ENCODE measurements around the gene ZBTB20.

Gene ZBTB20

DNA sequence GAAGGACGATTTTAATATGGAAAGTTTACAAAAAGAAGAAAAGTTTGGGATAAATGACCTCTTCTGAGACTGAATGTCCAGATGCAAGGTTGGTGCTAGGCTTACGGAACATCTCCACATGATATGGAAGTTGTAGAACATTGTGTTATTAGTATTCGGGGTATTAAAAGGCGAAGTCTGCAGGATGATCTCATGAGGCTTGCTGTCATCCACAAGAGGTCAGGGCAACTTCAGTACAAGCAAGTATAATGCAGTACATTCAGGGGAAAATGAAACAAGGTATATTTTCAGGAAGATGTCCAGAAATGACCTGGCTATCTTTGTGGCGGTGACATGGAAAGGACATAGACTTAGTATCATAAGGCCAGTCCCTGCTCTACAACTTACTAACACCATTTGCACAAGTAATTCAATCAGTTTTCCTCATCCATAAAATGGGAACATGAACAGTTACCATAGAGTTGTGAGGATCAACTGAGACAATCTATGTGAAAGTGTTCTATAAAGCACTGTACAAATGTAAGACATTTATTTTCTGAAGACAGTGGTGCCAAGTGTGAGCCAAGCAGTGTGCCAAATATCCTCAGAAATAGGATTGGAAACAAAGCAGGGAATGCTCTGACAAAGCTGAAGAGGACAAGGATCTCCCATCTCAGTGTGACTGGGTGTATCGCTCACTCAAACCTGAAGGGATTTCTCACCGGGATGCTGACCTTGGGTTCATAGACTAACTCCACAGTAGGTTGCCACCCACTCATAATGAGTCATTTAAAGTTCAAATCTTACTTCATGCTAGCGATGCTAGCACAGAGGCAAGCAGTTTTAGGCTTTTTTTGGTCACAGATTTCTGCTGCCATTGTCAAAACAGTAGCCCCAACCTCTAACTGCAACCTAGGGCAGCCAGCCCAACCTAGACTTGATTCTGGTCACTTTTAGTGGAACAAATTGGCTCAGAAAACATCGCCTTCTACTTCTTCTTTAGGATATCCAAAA lies 735.0 kb downstream of the ZBTB20 start:
- DNase-seq (ENCODE audit: low read depth, low spot score), result peak; percentile 50

DNA sequence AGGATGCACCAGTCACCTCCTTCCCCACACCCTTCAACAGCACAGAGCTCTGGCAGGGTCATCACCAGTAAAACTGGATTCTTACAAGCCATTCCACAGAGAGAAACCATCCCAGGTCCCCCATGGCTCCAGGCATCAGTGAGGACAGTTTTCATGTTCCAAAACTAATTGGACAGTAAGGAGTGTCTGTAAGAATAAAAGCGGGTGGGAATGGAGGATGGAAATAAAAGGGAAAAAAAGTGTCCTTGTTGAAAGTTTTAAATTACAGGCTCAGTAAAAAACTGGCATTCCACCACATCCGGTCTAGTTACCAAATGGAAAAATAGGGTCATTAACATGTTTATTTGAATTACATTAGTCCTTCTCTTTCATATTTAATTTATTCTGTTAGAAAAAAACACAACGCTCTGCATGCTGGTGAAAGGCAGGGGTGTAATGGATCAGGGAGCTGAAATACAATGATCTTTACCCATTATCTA lies 735.9 kb downstream of the ZBTB20 start:
- peak; percentile 68 for DNase-seq (ENCODE audit: low read depth, low spot score)

DNA sequence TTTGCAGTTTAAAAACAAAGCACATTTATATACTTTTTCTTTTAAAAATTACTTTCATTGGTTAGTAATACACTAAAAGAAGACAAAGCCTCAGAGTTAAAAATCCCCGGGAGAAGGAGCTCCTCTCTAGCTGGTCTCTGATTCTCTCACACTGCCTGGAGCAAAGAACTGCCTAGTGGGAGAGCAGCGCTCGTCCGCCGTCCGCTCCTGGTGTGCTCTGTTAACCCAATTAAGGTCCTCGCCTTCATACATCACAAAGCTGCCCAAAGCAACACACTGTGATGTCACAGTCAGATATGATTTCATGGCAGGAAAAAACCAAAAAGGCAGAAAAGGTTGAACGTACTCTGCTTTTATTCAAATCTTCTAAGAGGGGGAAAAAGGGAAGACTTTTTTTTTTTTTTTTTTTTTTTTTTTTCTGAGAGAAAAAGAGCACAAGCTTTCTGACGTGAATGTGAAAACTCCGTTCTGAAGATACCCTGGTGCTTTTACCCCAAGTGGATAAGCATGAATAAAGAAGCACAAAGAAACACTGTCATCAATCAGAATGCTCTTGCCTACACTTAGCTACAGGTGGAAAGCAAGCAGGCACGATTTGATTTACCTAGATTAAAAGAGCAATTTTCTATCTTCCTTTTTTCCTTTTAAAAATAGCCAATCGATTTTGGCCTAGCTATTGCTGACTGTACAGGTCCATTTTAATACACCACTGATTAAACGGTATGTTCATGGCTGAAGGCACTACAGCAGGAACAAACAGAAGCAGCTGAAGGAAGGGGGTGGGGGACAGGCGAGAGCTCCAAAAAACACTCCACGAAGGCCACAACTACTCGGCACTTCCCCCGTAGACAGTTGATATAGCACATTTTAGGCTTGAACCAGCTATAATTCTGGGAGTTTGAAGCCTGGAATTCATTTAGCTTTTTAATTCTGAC lies 738.1 kb downstream of the ZBTB20 start:
- DNase-seq (ENCODE audit: low read depth, low spot score), result peak; percentile 62

DNA sequence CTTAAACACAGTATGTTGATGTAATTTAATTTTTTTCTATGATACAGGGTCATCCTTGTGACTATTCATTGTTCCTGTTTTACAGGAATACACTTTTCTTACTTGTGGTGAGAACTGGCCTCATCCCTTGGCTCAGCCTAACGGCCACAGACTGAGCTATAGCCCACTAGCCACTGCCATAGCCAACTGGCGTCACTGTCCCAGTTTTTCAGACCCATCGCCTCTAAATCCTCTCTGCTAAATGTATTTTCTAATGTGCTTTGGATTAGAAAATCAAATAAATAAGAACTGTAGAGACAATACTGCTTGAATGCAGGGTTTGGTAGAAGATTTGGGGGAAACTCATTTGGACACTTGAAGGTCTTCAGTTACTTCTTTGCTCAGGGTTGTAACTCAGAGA lies 740.2 kb downstream of the ZBTB20 start:
- DNase-seq (ENCODE audit: low read depth, low spot score), result no peak

DNA sequence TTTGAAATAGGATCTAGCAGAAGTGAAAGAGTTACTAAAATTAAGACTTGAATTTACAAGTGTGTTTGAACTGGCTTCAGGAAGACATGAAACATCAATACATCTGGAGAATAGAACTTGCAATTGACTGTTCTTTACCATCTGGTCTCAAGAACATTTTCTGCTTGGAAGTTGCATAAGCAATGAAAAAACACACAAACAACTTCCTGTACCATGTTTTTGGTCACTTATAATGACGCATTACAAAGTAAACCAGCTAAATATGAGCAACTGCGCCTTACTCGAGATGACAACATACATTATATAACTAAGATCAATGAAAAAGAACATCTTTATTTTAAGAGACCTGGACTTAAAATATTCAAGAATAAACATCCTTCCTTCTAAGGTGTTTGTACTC lies 740.8 kb downstream of the ZBTB20 start:
- no peak for DNase-seq (ENCODE audit: low read depth, low spot score)

DNA sequence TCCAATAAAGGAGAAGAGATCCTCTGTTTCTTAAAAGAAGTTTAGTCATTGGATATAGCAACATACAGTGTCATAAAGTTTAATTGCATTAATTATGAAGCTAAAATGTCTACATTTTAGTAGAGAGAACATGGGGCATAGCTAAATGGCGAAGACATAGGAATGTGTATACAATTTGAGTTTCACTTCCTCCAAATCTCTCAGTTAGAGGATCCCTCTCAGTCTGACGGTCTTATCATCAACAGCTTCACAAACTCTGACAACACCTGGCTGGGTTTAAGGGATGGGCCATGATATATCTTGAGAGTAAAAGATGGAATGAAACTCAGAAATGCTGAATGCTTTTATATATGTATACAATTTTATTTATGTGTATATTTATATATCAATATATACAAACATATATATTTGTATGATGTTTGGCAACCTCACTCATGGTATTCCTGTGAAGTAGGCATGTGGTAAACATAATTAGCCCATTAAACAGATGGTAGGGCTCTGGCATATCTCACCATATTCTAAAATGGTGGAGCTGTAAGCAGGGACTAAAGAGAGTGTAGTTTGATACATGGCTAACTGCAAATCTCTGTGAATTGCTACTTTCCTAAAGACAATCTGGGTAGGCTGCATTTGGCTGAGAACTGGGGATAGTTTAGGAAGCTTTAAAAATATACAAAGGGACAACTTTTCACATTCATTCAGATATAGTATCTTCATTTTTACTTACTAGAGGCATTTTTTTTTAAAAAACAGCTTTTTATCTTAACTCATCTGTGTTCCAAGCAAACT lies 741.7 kb downstream of the ZBTB20 start:
- no peak for DNase-seq (ENCODE audit: low read depth, low spot score)

DNA sequence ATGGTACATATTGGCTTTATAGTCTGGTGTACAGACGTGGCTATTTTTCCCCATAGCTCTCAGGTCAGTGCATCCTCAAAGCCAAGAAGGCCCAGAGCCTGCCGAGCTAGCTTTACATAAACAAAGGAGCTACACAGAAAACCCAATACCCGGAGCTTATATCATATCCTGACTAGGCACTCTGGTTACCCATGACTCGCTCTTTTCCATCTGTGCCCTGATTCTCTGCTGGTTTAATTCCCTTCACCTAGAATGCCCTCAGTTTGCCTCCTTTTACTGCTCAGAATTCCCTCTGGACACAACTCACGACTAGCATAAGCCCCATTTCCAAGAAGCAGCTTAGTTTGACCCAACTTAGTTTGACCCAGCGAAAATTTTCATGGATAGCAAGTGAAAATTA lies 742.5 kb downstream of the ZBTB20 start:
- no peak for DNase-seq (ENCODE audit: low read depth, low spot score)

DNA sequence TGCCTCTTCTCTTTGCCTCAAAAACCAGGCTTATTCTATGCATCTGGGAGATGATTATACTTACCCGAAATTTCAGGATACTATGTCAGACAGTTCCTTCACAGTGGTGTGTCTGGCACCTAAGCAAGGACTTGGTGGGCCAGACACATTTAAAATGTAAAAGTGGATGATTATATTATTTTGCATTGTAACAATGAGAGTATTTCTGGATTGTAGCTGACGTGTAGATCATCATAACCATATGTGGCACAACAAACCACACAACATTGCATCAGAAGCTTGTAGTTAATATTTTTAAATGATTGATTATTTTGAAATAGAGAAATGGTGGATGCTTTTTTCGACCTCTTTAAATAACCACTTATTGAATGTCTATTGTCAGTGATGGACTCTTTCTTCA lies 744.2 kb downstream of the ZBTB20 start:
- DNase-seq (ENCODE audit: low read depth, low spot score), result no peak

DNA sequence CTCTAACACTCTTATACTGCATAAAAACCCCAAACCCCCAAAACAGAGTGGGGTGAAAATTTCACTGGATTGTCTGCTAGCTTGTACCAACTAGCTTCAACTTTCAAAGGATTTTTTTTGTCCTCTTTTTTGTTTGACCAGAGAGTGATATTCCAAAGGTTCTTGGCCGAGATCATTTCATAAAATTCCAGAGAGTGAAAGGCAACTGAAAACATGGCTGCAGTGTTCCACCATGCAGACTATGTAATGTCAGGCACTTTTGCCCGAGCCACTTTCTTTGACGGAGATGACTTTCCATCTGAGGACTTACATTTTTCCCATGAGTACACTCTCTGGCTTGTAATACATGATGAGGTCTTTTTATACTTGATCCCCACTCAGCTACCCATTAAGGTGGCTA lies 745.7 kb downstream of the ZBTB20 start:
- DNase-seq (ENCODE audit: low read depth, low spot score), result no peak

DNA sequence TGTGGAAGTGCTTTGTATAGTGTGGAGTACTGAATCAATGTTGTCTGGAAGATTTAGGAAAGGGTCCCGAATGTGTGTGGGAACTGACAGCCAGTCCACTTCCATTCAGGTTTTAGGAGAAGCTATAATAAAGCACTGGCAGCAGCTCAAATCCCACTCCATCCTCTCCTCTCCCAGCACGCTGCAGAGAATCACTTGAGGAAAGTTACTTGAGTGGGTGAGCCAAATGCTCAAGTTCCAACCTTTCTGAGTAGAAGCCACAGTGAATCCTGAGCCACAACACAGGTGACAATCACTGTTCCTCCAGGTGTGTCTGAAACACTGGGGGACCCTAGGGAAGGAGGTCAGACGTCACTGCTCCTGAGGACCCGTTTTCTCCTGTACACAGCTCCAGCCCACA lies 746.7 kb downstream of the ZBTB20 start:
- DNase-seq (ENCODE audit: low read depth, low spot score), result no peak

DNA sequence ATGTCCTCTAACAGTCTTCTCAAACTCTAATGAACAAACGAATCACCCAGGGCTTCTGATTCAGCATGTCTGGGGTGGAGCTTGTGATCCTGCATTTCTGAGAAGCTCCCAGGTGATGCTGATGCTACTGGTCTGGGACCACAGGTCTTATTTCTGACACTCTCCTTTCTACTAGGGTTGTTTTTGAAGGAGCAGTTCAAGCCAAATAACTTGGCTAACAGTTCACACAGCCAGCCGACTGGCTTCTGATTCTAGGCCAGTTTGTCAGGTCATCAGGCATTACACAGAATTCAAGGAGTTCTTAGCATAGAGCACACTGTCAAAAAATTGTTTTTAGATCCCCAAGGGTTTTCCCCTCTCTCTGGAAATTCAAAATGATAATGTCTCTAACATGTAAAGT lies 752.5 kb downstream of the ZBTB20 start:
- DNase-seq (ENCODE audit: low read depth, low spot score), result no peak

DNA sequence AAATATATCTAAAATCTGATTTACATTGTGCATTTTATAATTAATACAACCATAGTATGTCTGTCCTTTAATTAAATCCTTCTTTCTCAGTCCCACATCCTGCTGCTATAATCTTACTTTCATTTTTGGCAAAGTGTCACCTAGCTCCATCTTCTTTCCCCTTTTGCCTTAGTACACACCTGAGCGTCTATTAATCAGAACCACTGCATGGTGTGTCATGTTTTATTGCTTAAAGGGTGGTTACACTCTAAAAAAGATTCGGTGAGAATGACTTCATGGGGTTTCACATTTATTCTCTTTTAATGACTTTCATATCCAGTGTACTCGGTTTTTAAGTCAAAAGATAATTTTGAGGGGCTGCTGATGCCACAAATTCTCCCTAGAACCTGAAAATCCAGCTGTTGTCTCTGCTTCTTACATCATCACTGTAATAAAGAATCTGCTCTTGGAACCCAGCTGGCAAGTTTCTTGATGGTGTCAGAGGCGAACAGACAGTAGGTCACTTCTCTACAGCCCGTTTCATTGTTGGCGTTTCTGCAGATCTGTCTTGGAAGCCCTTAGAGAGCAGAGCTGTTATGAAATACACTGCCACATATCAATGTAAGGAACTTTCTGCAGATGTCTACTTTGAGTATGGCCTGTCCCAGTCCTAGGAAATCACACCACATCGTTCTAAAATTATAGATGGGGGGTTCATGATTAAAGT lies 753.6 kb downstream of the ZBTB20 start:
- no peak for DNase-seq (ENCODE audit: low read depth, low spot score)

DNA sequence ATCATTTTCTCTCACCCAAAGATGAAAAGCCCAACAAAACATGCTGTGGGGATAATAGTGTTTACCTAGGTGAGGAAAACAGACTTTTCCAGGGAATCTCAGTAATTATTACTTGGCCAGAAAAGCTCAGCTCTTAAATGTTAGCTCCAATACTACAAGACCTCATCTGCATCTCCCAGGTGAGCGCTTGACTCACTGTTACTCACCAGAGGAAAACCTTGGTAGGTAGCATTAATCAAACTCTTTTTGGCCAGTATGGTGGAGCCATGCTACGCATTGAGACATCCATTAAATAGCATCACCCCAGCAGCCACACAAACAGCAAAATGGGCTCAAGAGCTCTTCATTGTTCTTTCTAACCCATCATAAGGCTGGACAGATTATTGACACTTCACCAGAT lies 754.3 kb downstream of the ZBTB20 start:
- DNase-seq (ENCODE audit: low read depth, low spot score), result no peak

DNA sequence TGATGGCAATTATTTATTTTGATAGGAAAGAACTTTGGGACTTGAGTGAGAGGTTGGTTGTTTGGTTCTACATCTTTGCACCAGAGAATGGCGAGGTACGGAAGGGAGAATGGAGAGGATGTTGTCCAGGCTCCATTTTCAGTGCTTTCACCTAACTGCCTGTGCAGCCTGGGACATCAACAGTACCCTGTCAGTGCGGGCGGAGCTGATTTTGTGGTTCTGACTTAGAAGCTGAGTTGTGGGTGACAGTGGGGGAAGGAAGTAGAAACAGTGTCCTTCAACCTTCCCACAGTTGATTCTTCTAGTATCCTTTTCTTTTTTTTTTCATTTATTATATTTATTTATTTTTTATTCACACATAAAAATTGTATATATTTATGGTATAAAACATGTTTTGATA lies 757.9 kb downstream of the ZBTB20 start:
- DNase-seq (ENCODE audit: low read depth, low spot score), result no peak

DNA sequence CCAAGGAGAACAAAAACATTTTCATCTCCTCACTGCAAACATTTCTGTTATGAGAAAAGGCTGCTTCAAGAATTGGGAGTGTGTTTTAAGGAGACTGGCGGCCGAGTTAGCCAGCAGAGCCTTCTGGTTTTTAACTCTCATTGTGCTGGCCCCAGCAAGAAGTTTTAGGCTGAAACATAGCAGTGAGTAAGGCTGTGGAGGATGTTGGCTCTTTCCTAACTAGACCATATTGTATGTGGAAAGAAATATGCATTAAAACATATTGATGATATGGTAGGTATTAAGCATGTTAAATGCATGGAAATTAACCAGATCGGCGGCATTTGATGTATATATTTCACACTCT lies 762.6 kb downstream of the ZBTB20 start:
- no peak for DNase-seq (ENCODE audit: low read depth, low spot score)

DNA sequence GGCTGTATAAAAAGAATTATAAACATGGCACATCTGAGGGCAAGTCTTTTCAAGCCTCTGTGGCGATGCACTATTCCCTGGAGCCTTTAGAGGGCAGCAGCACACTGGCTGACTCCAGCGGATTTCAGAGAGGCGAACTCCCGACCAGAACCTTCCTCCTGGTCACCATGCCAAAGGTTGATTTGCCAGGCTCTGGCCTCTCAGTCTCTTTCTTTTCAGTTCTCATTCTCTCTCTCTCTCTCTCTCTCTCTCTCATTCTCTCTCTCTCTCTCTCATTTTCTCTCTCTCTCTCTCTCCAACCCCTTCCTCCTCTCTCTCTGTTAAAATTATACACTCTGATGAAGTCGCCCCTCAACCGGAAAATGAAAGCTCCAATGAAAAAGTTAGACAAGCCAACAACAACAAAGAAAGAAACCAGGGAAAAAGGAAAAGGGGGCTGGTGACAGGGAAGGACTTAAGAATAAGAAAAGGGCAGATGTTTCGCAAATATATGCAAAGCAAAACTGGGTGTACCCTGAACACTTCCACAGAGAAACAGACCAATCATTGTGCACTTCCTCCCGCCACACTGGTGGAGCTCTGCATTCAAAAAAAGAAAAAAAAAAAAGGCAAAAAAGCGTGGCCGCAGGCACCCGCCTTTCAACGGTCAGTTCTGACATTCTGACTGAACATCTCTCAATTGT lies 763.1 kb downstream of the ZBTB20 start:
- DNase-seq (ENCODE audit: low read depth, low spot score), result peak; percentile 93

DNA sequence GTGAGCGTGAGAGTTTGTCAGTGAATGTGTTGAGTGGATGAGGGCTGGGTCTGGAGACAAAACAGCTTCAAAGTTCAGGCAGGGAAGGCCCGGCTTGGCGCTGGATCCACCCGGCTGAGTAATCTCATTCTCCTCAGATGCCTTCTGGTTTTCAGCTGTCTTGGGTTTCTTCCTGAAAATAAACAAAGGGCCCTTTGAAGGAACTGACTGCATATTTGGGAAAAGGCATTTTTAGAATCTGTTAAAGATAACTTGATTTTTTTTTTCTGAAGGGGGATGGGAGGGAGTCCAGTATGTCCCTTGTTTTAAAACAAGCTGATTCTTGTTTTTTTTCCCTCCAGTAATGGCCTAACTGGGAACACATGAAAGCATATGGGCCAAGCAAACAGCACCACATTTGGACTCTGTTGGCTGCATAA lies 766.8 kb downstream of the ZBTB20 start:
- DNase-seq (ENCODE audit: low read depth, low spot score), result peak; percentile 87

DNA sequence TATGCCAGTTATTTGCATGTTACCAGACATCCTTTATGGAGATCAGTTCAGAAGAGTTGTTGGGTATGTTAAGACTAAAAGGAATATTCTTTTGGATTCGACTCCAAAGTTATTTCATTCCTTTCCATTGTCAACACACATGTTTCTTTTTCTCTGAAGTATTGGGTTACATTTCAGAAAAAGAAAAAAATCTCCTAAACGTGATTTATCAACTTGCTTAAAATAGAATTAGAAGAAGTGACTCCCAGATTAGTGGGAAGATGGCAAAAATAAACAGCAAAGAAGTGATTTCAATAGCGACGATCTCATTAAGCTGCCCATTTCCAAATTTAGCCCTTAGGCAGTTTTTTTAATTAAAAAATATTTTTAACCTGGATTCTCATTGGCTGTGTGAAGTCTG lies 767.8 kb downstream of the ZBTB20 start:
- DNase-seq (ENCODE audit: low read depth, low spot score), result no peak

DNA sequence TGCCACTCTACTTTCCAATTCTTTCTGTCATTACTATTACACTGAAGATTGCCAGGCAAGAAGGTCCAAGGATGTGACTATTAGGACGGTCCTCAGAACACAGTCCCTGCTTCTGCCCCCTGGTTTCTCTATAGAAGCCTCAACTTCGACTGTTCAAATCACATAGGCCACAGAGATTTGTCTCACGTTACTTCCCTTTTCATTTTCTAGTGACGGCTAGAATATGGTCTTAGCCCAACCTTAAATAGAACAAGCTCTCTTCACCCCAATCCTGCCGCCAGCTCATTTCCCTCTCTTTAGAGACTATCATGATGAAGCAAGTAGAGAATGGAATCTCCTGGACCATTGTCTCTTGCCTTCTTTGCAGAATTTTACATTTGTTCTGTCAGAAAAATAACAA lies 768.3 kb downstream of the ZBTB20 start:
- DNase-seq (ENCODE audit: low read depth, low spot score), result no peak

DNA sequence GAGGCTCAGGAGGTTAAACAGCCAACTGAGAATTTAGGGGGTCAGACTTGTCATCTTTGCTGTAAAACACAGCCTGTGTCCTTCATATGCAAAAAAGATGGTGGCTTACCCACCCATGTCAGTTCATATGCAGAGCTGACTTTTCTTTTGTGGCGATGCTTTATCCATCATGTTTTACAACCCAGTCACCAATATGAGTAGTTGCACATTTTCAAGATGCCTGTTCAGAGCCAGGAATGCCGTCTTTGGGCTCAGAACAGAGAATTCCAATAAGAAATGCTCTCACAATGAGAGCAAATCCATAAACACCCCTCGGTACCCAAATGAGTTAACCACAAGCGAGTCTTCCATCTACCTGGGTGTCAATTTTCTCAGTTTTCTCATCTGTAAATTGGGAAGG lies 769.7 kb downstream of the ZBTB20 start:
- peak; percentile 25 for DNase-seq (ENCODE audit: low read depth, low spot score)
